Naive thymus-derived CD8-positive, alpha-beta T cell (primary cell): ENCODE data around the gene SLC44A2. TPM values are rescaled to one million over a fixed set of nuclear protein-coding genes. Genes with fewer than 3 reads are reported as not detected.

ENCODE experiments used
- ATAC-seq, 2 donors: fragments of 150-1000 bp; cut with Tn5 transposase in 1 of 2; sonication (Bioruptor Pico), chemical (Tn5 transposase) in 1 of 2; 1 replicate in 1 of 2; 2 replicates in 1 of 2; pipeline ENCODE4 v1.10.0; 2021; ENCODE audit warnings: mild to moderate bottlenecking in 2 of 2, moderate library complexity in 2 of 2
- POLR2A ChIA-PET: fragments of 350-600 bp; sonication (Branson Sonifier 250); formaldehyde crosslinking; loops from one replicate; lab custom pipeline; 2021; ENCODE audit warnings: antibody characterized with exemption; lab: Charles Lee
- DNase-seq, 10 donors: peaks; one replicate each; pipeline versions ENCODE4 v3.0.0 to v3.0.0-alpha.2; 2020 to 2022
- H3K27ac Mint-ChIP-seq, 10 donors: one replicate each; pipeline ENCODE4 v1.8.0; 2020 to 2022; ENCODE audit warnings: mild to moderate bottlenecking in 10 of 10, mixed read lengths in 10 of 10, moderate library complexity in 4 of 10, inconsistent platforms in 1 of 10
- H3K27me3 Mint-ChIP-seq, 5 donors: one replicate each; pipeline ENCODE4 v1.8.0; 2021 to 2022; ENCODE audit warnings: mixed read lengths in 5 of 5
- H3K36me3 Mint-ChIP-seq, 3 donors: one replicate each; pipeline ENCODE4 v1.8.0; 2020 to 2022; ENCODE audit warnings: mixed read lengths in 3 of 3, mild to moderate bottlenecking in 2 of 3, inconsistent platforms in 1 of 3
- H3K4me1 Mint-ChIP-seq, 4 donors: one replicate each; pipeline ENCODE4 v1.8.0; 2021 to 2022; ENCODE audit warnings: mixed read lengths in 4 of 4
- H3K4me3 Mint-ChIP-seq, 10 donors: one replicate each; pipeline ENCODE4 v1.8.0; 2020 to 2022; ENCODE audit warnings: mild to moderate bottlenecking in 10 of 10, mixed read lengths in 10 of 10, moderate library complexity in 6 of 10, inconsistent platforms in 1 of 10
- H3K9me3 Mint-ChIP-seq, 9 donors: one replicate each; pipeline ENCODE4 v1.8.0; 2020 to 2022; ENCODE audit warnings: mixed read lengths in 9 of 9, mild to moderate bottlenecking in 3 of 9, inconsistent platforms in 1 of 9, moderate library complexity in 1 of 9
- polyA plus RNA-seq, 3 donors: library from polyadenylated mRNA; unstranded; fragments of 300-500 nt; fragmentation: Illumina TruSeq; gene quantifications; one replicate each; pipeline ENCODE4 v1.2.3, GENCODE V29; 2021
- total RNA-seq, 8 experiments: library from RNA in 2 of 8; stranded (reverse) in 2 of 8; gene quantifications; one replicate each; pipeline ENCODE4 v1.2.3 and lab custom pipeline; 2021 to 2026

SLC44A2 gene
- total and polyA plus RNA-seq, 5 experiments from 2014 or later, result 201 to 331 (median 268) TPM

DNA sequence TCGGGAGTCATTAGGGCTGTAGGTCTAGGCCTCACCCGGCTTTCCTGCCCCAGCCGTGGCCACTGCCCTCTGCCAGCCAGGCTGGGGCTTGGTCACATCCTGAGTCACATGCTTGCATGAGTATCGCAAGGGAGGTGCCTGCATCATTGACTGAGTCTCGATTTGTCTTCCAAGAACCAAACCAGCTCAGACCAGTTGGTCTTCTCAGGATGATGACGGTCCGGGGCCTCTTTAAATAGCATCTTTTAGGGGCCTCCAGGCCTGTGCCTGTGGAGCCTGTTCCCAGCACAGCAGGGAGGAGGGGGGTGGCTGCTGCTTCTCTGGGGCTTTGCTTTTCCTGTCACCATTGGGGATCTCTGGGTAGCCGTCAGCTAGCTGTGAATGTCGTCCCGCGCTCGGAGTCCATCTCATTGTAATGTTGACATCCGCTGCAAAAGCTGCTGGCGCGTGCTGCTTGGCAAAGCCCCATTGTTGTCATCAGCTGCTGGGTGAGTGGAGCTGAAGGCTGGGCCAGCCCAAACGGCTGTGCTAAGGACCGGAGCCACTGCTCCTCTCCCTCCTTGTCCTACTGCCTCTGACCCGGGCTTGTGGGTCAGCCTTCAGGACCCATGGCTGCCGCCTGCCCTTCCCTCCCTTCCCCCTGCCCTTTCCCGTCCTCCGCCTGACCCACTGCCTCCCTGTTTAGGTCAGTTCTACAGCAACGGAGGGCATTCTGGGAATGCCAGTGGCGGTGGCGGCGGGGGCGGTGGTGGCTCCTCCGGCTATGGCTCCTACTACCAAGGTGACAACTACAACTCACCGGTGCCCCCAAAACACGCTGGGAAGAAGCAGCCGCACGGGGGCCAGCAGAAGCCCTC, 61.5 kb downstream of the SLC44A2 start:
- Mint-ChIP-seq H3K4me1 (peaks cover 0 to 5% (median under 1%) of the 10 kb centered on the region in 4 donors), H3K27me3 (no peaks in the 10 kb centered on the region), H3K27ac (no peak overlapping the region), H3K9me3 (no peaks in the 10 kb centered on the region), H3K4me3 (no peak overlapping the region), H3K36me3 (peaks cover 0 to 83% (median 11%) of the 10 kb centered on the region in 3 donors)
- no peak for DNase-seq
- POLR2A ChIA-PET, result interaction anchor here (0.8 kb wide), 1 partner anchor 16 kb away, joined by 3 read pairs; no protein-coding TSS in a partner anchor
- no peak for ATAC-seq

DNA sequence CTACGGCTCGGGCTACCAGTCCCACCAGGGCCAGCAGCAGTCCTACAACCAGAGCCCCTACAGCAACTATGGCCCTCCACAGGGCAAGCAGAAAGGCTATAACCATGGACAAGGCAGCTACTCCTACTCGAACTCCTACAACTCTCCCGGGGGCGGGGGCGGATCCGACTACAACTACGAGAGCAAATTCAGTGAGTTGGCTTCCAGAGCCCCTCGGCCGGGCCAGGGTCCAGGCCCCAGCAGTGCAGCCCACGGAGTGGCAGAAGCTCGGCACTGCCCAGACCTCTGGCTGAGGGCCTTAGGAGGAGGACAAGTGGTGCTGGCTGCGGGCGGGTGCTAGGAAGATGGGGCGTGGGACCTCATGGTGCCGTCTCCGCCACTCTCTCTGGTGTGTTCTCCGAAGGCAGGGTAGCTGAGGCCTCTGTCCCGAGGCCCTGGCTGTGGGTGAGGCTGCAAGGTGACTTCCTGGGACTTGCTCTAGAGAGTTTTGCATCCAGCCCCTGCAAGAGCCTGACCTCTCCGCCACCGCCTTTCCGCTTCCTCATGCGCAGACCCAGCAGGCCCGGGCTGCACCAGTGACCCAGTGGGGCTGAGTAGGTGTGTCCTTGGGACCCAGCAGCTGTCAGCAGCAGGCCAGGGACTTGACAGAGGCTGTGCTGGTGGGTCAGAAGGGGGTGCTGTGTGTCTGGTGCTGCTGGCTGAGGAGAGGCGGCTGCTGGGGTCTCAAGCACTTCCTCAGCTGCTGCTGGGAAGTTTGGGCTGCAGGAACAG, 62.4 kb downstream of the SLC44A2 start:
- no peak for DNase-seq
- H3K4me3 Mint-ChIP-seq, result no peak overlapping the region
- POLR2A ChIA-PET, result interaction anchor here (0.8 kb wide), 1 partner anchor 16 kb away, joined by 3 read pairs; no protein-coding TSS in a partner anchor
- H3K9me3 Mint-ChIP-seq, result no peaks in the 10 kb centered on the region
- peak overlapping the region in 3 of 10 donors; percentile 34 to 75 (median 74) for H3K27ac Mint-ChIP-seq
- peaks cover 0 to 8% (median 2%) of the 10 kb centered on the region in 4 donors for H3K4me1 Mint-ChIP-seq
- H3K27me3 Mint-ChIP-seq, result no peaks in the 10 kb centered on the region
- peaks cover 0 to 75% (median 11%) of the 10 kb centered on the region in 3 donors for H3K36me3 Mint-ChIP-seq
- no peak for ATAC-seq

DNA sequence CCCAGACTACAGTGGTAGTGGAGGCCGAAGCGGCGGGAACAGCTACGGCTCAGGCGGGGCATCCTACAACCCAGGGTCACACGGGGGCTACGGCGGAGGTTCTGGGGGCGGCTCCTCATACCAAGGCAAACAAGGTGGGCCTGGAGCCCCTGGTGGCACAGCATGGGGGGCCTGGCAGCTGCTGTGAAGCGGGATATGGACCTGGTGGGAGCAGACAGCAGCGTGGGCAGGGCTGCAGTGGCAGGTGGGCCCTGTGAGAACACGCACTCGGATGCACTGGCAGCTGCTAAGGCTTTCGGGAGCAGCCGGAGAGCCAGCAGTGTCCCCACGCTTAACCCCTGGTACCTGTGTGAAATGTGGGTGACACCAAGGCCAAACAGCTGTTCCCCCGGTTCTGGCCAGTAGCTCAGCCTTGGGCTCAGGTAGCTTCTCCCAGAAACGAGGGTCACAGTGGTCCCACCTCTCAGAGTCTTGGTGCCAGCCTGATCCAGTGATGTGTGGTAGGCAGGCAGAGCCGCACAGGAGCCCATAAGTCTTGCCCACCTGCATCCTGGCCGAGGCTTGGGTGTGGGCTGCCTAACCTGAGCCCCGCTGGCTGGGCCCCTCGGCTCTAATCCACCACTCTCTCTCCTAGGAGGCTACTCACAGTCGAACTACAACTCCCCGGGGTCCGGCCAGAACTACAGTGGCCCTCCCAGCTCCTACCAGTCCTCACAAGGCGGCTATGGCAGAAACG, 63.4 kb downstream of the SLC44A2 start:
- no peaks in the 10 kb centered on the region for H3K9me3 Mint-ChIP-seq
- ATAC-seq (no peak), DNase-seq (no peak)
- H3K4me3 Mint-ChIP-seq, result no peak overlapping the region
- H3K4me1 Mint-ChIP-seq, result peaks cover 0 to 8% (median 2%) of the 10 kb centered on the region in 4 donors
- no peaks in the 10 kb centered on the region for H3K27me3 Mint-ChIP-seq
- POLR2A ChIA-PET, result interaction anchor here (0.5 to 0.7 kb wide), 2 partner anchors 26 to 29 kb away, joined by 3 to 4 read pairs; partner anchors contain the start of gene DNM2
- peaks cover 0 to 68% (median 11%) of the 10 kb centered on the region in 3 donors for H3K36me3 Mint-ChIP-seq
- peak overlapping the region in 4 of 10 donors; percentile 3 to 78 (median 30) for H3K27ac Mint-ChIP-seq

DNA sequence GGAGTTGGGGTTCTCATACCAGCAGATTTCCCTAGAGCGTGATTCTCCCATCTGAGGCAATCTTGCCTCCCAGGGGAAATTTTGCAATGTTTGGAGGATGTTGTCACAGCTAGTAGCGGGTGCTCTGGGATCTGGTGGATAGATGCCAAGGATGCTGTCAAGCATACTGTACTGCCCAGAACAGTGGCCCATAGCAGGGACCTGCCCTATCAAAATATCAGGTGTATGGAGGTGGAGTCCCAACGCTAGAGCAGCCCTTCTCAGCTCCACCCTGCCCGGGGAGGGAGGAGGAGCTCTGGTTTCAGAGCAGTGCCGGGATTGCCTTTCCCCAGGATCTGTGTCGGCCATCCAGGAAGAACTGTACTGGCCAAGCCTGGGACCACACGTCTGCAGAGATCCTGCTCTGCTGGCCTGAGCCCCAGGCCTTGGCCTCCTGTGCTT, 65.0 kb downstream of the SLC44A2 start:
- peaks cover 0 to 51% (median 6%) of the 10 kb centered on the region in 3 donors for H3K36me3 Mint-ChIP-seq
- ATAC-seq, result peak in 1 of 2 donors; percentile 11

DNA sequence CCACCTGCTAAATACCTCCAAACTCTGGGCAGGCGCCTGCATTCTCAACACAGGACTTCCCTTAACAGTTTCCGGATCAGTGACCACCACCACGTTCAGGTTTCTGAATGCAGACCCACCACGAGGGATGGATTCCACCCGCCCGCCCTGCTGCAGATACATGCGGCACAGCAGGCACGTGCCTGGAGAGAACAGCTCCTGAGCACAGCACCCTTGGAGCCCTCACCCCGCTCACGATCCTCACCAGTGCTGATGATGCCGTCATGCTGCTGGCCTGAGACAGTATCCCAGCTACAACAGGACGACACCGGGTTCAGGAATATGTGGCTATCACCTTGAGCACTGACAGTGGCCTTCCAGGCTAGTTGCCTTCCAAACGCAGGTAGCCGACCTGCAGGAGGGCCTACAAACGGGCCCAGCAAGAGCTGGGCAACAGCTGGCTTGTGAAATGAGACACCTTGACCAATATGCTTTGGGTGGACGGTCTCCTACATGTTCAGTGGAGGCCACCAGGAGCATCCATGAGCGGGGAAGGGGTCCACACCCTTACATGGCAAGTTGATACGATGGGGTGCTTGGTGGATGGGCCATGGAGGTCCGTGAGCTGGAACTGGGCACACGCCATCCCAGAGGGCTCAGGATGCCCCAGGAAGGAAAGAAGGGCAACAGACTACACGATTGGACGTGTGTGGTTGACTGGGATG, 66.0 kb downstream of the SLC44A2 start:
- Mint-ChIP-seq H3K4me1 (peaks cover 13 to 21% (median 15%) of the 10 kb centered on the region in 4 donors), H3K36me3 (peaks cover 0 to 46% (median 6%) of the 10 kb centered on the region in 3 donors), H3K27ac (peak overlapping the region in 5 of 10 donors; percentile 16 to 79 (median 55)), H3K9me3 (no peaks in the 10 kb centered on the region), H3K27me3 (no peaks in the 10 kb centered on the region), H3K4me3 (no peak overlapping the region)
- POLR2A ChIA-PET, result interaction anchor here (0.6 kb wide), 1 partner anchor 146 kb away, joined by 4 read pairs; no protein-coding TSS in a partner anchor
- no peak for DNase-seq
- no peak for ATAC-seq

More for the DNA sequence above, 65.0 kb downstream of the SLC44A2 start:
- Mint-ChIP-seq H3K9me3 (no peaks in the 10 kb centered on the region), H3K27me3 (no peaks in the 10 kb centered on the region), H3K4me1 (peaks cover 3 to 12% (median 7%) of the 10 kb centered on the region in 4 donors), H3K27ac (peak overlapping the region in 5 of 10 donors; percentile 33 to 76 (median 65)), H3K4me3 (no peak overlapping the region)
- POLR2A ChIA-PET, result no interaction called here
- DNase-seq, result no peak

DNA sequence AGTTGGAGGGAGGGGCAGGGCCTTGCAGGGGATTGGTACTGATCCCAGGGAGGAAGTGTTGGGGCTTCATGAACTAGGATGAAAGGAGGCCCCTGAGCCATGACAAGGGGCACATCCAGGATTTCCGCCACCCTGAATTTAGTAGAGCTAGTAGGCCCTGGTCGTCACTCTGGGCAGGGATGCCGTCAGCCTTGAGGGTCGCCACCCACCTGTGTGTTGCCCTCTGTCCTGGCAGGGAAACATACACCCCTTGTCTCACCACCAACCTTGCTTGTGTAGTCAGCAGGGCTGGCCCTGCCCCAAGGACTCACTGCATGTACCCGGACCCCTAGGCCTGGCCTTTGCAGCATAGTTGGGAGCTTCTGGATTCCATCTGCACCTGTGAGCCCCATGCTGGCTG, 66.5 kb downstream of the SLC44A2 start:
- Mint-ChIP-seq H3K9me3 (no peaks in the 10 kb centered on the region), H3K4me1 (peaks cover 16 to 25% (median 18%) of the 10 kb centered on the region in 4 donors), H3K4me3 (no peak overlapping the region), H3K27ac (peak overlapping the region in 4 of 10 donors; percentile 16 to 79 (median 66)), H3K27me3 (peaks cover 0 to 3% (median 0%) of the 10 kb centered on the region in 5 donors), H3K36me3 (peaks cover 0 to 43% (median 6%) of the 10 kb centered on the region in 3 donors)
- POLR2A ChIA-PET, result interaction anchor here (1.3 kb wide), 1 partner anchor 37 kb away, joined by 5 read pairs; no protein-coding TSS in a partner anchor
- no peak for ATAC-seq
- DNase-seq, result no peak

DNA sequence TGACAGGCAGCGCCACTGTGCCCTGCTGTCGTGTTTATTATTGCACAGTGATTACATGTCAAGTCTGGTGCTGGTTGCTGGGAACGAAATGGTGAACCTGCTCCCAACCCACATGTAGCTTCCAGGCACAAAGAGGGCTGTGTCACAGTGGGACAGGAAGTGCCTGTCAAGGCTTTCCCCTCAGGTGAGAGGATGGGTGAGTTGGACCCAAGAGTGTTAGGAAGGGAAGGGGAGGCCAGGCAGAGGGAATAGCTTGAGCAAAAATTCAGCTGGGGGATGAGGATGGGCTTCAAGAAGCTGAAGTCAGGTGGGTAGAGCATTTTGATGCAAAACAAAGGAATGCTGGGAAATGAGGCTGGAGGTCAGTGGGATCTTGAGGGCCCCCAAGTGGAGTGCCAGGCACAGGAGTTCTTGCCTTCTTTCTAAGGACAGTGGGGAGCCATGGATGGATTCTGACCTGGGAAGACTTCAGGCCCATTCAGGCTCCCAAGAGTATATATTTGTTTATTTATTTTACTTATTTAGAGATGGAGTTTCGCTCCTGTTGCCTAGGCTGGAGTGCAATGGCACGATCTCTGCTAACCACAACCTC, 67.4 kb downstream of the SLC44A2 start:
- Mint-ChIP-seq H3K27ac (peak overlapping the region in 6 of 10 donors; percentile 4 to 89 (median 57)), H3K27me3 (peaks cover 0 to 3% (median 0%) of the 10 kb centered on the region in 5 donors), H3K9me3 (no peaks in the 10 kb centered on the region), H3K4me3 (peak overlapping the region in 2 of 10 donors; percentile 2 to 10), H3K4me1 (peaks cover 16 to 25% (median 18%) of the 10 kb centered on the region in 4 donors), H3K36me3 (peaks cover 0 to 39% (median 6%) of the 10 kb centered on the region in 3 donors)
- POLR2A ChIA-PET, result interaction anchor here (1.1 to 1.3 kb wide), 2 partner anchors 8 to 38 kb away, joined by 3 to 5 read pairs; partner anchors contain the start of gene QTRT1
- ATAC-seq, result no peak
- DNase-seq, result no peak

Other genes starting within 250 kb of the SLC44A2 start
- gene TYK2, start 245.0 kb upstream of the SLC44A2 start, total RNA-seq, result 100 to 1,000 TPM; 313 to 319 TPM
- gene TYK2, start 245.0 kb upstream of the SLC44A2 start, polyA plus RNA-seq, result 10 to 100 TPM; 33.4 to 50.3 (median 43.9) TPM
- gene CDC37, start 222.0 kb upstream of the SLC44A2 start, total RNA-seq, result 100 to 1,000 TPM; 155 to 158 TPM
- 10 to 100 TPM; 63.2 to 81.1 (median 65.6) TPM for gene CDC37, start 222.0 kb upstream of the SLC44A2 start, polyA plus RNA-seq
- gene PDE4A, start 205.0 kb upstream of the SLC44A2 start, total RNA-seq, result under 1 TPM; 0.88 to 0.99 TPM
- 1 to 10 TPM in 2 of 3 donors, under 1 TPM in 1; 0.33 to 2.5 (median 1.9) TPM for gene PDE4A, start 205.0 kb upstream of the SLC44A2 start, polyA plus RNA-seq
- gene KEAP1, start 122.2 kb upstream of the SLC44A2 start, total RNA-seq, result 10 to 100 TPM; 34.6 to 35.2 TPM
- gene KEAP1, start 122.2 kb upstream of the SLC44A2 start, polyA plus RNA-seq, result 10 to 100 TPM; 15.1 to 25.7 (median 20.1) TPM
- gene S1PR5, start 108.1 kb upstream of the SLC44A2 start, total RNA-seq, result under 1 TPM; 0.81 to 0.85 TPM
- 10 to 100 TPM in 1 of 3 donors, 1 to 10 TPM in 1, under 1 TPM in 1; 0.99 to 77.2 (median 2.1) TPM for gene S1PR5, start 108.1 kb upstream of the SLC44A2 start, polyA plus RNA-seq
- gene ATG4D, start 81.6 kb upstream of the SLC44A2 start, total RNA-seq, result 10 to 100 TPM; 52.0 to 53.4 TPM
- 10 to 100 TPM in 2 of 3 donors, 1 to 10 TPM in 1; 9.2 to 19.3 (median 12.2) TPM for gene ATG4D, start 81.6 kb upstream of the SLC44A2 start, polyA plus RNA-seq
- gene KRI1, start 59.5 kb upstream of the SLC44A2 start, total RNA-seq, result 10 to 100 TPM; 57.8 to 68.4 TPM
- 10 to 100 TPM; 12.8 to 46.9 (median 20.9) TPM for gene KRI1, start 59.5 kb upstream of the SLC44A2 start, polyA plus RNA-seq
- 10 to 100 TPM; 27.2 to 28.1 TPM for gene CDKN2D, start 56.6 kb upstream of the SLC44A2 start, total RNA-seq
- 100 to 1,000 TPM in 2 of 3 donors, 10 to 100 TPM in 1; 81.6 to 145 (median 108) TPM for gene CDKN2D, start 56.6 kb upstream of the SLC44A2 start, polyA plus RNA-seq
- not detected for gene AP1M2, start 38.2 kb upstream of the SLC44A2 start, total RNA-seq
- gene AP1M2, start 38.2 kb upstream of the SLC44A2 start, polyA plus RNA-seq, result under 1 TPM in 1 of 3 donors, not detected in 2; 0.25 TPM
- gene ILF3, start 28.8 kb downstream of the SLC44A2 start, total RNA-seq, result 100 to 1,000 TPM; 385 to 391 TPM
- 10 to 100 TPM; 79.6 to 99.1 (median 92.8) TPM for gene ILF3, start 28.8 kb downstream of the SLC44A2 start, polyA plus RNA-seq
- 10 to 100 TPM; 54.7 to 62.3 TPM for gene QTRT1, start 75.9 kb downstream of the SLC44A2 start, total RNA-seq
- 10 to 100 TPM; 33.5 to 41.0 (median 36.6) TPM for gene QTRT1, start 75.9 kb downstream of the SLC44A2 start, polyA plus RNA-seq
- 100 to 1,000 TPM; 267 to 270 TPM for gene DNM2, start 92.5 kb downstream of the SLC44A2 start, total RNA-seq
- gene DNM2, start 92.5 kb downstream of the SLC44A2 start, polyA plus RNA-seq, result 10 to 100 TPM; 45.0 to 91.4 (median 60.9) TPM
- 1 to 10 TPM; 6.7 to 8.9 TPM for gene TMED1, start 210.7 kb downstream of the SLC44A2 start, total RNA-seq
- gene TMED1, start 210.7 kb downstream of the SLC44A2 start, polyA plus RNA-seq, result 10 to 100 TPM; 23.7 to 26.3 (median 25.0) TPM
- gene C19orf38, start 222.9 kb downstream of the SLC44A2 start, total RNA-seq, result under 1 TPM; 0.41 to 0.60 TPM
- gene C19orf38, start 222.9 kb downstream of the SLC44A2 start, polyA plus RNA-seq, result under 1 TPM in 1 of 3 donors, not detected in 2; 0.17 TPM
- 10 to 100 TPM; 25.8 to 26.5 TPM for gene CARM1, start 246.0 kb downstream of the SLC44A2 start, total RNA-seq
- gene CARM1, start 246.0 kb downstream of the SLC44A2 start, polyA plus RNA-seq, result under 1 TPM; 0.30 to 0.59 (median 0.40) TPM